SK-N-SH (cell line): Measurements from ENCODE around the gene MAP3K1.

Source experiments
- GABPA ChIP-seq: IDR thresholded peaks from 2 replicates; pipeline ENCODE4 v1.4.0; 2012; ENCODE audit warnings: low read depth, mild to moderate bottlenecking
- JUND ChIP-seq: IDR thresholded peaks from 2 replicates; pipeline ENCODE4 v1.4.0; 2012
- POLR2AphosphoS5 ChIP-seq: IDR thresholded peaks from 2 replicates; pipeline ENCODE4 v1.6.1; 2012; ENCODE audit warnings: low read depth, low read length
- RAD21 ChIP-seq: IDR thresholded peaks from 2 replicates; pipeline ENCODE4 v1.6.1; 2012; ENCODE audit warnings: mild to moderate bottlenecking, low read length
- RXRA ChIP-seq: IDR thresholded peaks from 2 replicates; pipeline ENCODE4 v1.4.0; 2012; ENCODE audit warnings: low read depth, mild to moderate bottlenecking, borderline replicate concordance
- SIN3A ChIP-seq: IDR thresholded peaks from 2 replicates; pipeline ENCODE4 v1.6.1; 2012; ENCODE audit warnings: low read depth, mild to moderate bottlenecking, low read length, moderate library complexity, borderline replicate concordance
- TAF1 ChIP-seq: IDR thresholded peaks from 2 replicates; pipeline ENCODE4 v1.6.1; 2012; ENCODE audit warnings: low read depth, mild to moderate bottlenecking, low read length, moderate library complexity, borderline replicate concordance
- TEAD4 ChIP-seq: IDR thresholded peaks from 2 replicates; pipeline ENCODE4 v1.4.0; 2012; ENCODE audit warnings: mild to moderate bottlenecking, borderline replicate concordance; ENCODE audit not compliant: insufficient read depth
- TF ChIP-seq, protein P1 (sequence below): fragments of 150-350 bp; IDR thresholded peaks from 2 replicates; pipeline ENCODE4 v1.6.1; 2016; ENCODE audit warnings: mild to moderate bottlenecking, low read depth, low read length
- TF ChIP-seq, protein P2 (sequence below): fragments of 200-600 bp; sonication (generic); IDR thresholded peaks from 2 replicates; pipeline ENCODE4 v1.6.1; 2017; ENCODE audit warnings: antibody characterized with exemption, mild to moderate bottlenecking, moderate library complexity

DNA sequence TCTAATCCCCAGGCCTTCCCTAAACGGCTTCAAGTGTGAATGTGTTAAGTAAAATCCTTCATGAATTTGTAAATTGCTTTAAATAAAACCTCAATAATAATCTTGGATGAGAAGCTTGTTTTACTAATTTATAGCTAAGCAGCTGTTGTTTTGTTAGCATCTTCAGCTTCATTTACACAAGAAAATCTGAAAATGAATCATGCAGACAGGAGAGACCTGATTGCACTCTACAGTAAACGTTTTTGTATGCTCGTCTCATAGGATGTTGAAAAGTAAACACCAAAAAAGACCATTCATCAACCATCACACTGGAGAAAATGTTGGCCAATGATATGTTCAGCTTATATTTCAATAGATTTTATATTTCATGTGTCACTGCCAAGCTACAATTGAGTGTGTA is 40.4 kb upstream of the MAP3K1 start:
- TF ChIP-seq TAF1 = no peak
- no peak for TF ChIP-seq JUND
- TF ChIP-seq, protein P1, sequence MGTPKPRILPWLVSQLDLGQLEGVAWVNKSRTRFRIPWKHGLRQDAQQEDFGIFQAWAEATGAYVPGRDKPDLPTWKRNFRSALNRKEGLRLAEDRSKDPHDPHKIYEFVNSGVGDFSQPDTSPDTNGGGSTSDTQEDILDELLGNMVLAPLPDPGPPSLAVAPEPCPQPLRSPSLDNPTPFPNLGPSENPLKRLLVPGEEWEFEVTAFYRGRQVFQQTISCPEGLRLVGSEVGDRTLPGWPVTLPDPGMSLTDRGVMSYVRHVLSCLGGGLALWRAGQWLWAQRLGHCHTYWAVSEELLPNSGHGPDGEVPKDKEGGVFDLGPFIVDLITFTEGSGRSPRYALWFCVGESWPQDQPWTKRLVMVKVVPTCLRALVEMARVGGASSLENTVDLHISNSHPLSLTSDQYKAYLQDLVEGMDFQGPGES = no peak
- TF ChIP-seq POLR2AphosphoS5 = no peak
- TF ChIP-seq, protein P2, sequence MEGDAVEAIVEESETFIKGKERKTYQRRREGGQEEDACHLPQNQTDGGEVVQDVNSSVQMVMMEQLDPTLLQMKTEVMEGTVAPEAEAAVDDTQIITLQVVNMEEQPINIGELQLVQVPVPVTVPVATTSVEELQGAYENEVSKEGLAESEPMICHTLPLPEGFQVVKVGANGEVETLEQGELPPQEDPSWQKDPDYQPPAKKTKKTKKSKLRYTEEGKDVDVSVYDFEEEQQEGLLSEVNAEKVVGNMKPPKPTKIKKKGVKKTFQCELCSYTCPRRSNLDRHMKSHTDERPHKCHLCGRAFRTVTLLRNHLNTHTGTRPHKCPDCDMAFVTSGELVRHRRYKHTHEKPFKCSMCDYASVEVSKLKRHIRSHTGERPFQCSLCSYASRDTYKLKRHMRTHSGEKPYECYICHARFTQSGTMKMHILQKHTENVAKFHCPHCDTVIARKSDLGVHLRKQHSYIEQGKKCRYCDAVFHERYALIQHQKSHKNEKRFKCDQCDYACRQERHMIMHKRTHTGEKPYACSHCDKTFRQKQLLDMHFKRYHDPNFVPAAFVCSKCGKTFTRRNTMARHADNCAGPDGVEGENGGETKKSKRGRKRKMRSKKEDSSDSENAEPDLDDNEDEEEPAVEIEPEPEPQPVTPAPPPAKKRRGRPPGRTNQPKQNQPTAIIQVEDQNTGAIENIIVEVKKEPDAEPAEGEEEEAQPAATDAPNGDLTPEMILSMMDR = no peak
- no peak for TF ChIP-seq TEAD4
- TF ChIP-seq RAD21 = no peak
- TF ChIP-seq SIN3A = no peak
- no peak for TF ChIP-seq RXRA
- TF ChIP-seq GABPA = no peak
